Gastrocnemius medialis (tissue), 4 donors: Measurements from ENCODE around the gene ALK.

Source experiments
- POLR2A ChIP-seq, 2 donors: fragments of 450-650 bp; IDR thresholded peaks; one replicate each; pipeline ENCODE4 v1.6.1; 2017; ENCODE audit warnings: antibody characterized with exemption in 2 of 2, mild to moderate bottlenecking in 2 of 2, moderate library complexity in 2 of 2
- TF ChIP-seq, protein P1 (sequence below), 5 experiments: fragments of 450-650 bp in 3 of 5; fragments of 200-600 bp in 2 of 5; sonication (generic) in 2 of 5; IDR thresholded peaks in 4 of 5; conservative IDR thresholded peaks in 1 of 5; 1 replicate in 4 of 5; 2 replicates in 1 of 5; pipeline ENCODE4 v1.5.1; 2016 to 2019; ENCODE audit warnings: antibody characterized with exemption in 5 of 5, mild to moderate bottlenecking in 3 of 5, moderate library complexity in 3 of 5

DNA sequence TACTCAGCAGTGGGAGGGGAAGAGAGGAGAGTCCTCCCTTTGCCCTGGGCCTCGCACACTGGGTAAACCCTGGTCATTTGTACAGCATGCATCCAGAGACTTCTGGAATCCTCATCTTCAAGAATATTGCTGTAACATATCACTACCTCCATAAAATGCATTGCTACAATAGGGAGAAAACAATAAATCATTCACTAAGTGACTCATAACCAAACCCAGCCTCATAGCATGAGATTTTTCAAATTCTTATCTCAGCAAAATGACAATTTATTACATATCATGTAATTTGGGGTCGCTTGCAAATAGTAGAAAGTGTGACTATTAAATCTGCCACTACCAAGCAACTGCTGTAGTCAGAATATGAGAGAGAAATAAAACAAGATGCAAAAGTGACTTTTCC is 189.4 kb downstream of the ALK start:
- TF ChIP-seq, protein P1, sequence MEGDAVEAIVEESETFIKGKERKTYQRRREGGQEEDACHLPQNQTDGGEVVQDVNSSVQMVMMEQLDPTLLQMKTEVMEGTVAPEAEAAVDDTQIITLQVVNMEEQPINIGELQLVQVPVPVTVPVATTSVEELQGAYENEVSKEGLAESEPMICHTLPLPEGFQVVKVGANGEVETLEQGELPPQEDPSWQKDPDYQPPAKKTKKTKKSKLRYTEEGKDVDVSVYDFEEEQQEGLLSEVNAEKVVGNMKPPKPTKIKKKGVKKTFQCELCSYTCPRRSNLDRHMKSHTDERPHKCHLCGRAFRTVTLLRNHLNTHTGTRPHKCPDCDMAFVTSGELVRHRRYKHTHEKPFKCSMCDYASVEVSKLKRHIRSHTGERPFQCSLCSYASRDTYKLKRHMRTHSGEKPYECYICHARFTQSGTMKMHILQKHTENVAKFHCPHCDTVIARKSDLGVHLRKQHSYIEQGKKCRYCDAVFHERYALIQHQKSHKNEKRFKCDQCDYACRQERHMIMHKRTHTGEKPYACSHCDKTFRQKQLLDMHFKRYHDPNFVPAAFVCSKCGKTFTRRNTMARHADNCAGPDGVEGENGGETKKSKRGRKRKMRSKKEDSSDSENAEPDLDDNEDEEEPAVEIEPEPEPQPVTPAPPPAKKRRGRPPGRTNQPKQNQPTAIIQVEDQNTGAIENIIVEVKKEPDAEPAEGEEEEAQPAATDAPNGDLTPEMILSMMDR (IDR thresholded peaks at IDR 0.05 in 4 of 5, conservative IDR thresholded peaks at IDR 0.05 in 1 of 5), result no peak
- no peak for TF ChIP-seq POLR2A (IDR thresholded peaks at IDR 0.05)
